DMS114 treated with DMSO at 0.1 percent for 48 hours (cell line): Measurements from ENCODE around the gene MYO19.
"Not testable (repeated sequence)": the region's sequence is repeated elsewhere in the genome, so short reads cannot be mapped to it uniquely, and the experiment has no call there.

ENCODE experiments used
- DNase-seq: peaks from one replicate; lab custom pipeline; 2025; ENCODE audit not compliant: unreplicated experiment; lab: John Stamatoyannopoulos, UW

The MYO19 gene

DNA sequence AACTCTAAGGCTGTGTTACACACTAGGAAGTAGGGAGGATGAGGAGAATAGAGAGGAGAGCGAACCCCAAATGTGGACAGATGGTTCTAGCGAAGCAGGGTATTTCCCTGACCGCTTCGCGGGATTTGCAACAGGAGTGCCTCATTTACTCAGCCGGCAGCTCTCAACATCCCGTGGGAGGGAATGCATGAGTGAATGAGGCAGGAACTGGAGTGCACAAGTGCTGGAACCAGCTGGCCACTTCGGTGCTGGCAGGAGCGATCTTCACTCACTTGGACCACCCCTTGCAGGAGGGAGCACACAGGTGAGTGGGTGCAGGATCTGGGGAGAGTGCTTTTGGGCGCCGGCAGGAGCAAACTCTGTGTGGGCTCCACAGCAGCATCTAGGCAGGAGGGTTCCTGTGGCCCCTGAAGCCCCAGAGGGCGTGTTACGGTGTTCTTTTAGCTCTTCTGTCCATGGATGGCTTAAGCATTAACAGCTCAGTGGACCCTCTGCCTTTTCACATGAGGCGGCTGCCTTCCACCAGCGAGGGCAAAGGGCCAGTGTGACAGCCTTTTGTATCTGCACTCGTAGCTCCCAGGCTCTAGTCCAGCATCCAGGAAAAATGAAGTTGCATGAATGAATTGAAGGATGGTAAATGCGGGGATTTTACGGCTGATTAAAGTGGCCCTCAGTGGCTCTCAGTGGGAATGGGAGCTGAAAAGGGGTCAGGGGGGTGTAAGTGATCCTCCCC is 65.6 kb downstream of the MYO19 start:
- no peak for DNase-seq

DNA sequence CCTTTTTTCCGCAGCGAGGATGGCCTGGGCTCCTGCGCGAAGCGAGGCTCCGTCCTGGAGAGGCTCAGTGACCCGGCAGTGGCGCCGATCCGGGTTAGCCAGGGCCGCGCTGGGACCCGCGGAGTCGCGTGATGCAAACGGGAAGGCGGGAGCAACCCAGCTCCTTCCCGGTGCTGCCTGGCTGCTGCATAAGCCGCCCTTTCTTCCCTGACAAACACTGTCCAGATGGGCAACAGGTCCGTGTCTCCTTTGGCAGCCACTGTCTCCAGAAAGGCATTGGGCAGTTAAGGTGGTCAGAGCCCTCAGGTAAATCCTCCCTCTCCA is 69.9 kb downstream of the MYO19 start:
- no peak for DNase-seq

DNA sequence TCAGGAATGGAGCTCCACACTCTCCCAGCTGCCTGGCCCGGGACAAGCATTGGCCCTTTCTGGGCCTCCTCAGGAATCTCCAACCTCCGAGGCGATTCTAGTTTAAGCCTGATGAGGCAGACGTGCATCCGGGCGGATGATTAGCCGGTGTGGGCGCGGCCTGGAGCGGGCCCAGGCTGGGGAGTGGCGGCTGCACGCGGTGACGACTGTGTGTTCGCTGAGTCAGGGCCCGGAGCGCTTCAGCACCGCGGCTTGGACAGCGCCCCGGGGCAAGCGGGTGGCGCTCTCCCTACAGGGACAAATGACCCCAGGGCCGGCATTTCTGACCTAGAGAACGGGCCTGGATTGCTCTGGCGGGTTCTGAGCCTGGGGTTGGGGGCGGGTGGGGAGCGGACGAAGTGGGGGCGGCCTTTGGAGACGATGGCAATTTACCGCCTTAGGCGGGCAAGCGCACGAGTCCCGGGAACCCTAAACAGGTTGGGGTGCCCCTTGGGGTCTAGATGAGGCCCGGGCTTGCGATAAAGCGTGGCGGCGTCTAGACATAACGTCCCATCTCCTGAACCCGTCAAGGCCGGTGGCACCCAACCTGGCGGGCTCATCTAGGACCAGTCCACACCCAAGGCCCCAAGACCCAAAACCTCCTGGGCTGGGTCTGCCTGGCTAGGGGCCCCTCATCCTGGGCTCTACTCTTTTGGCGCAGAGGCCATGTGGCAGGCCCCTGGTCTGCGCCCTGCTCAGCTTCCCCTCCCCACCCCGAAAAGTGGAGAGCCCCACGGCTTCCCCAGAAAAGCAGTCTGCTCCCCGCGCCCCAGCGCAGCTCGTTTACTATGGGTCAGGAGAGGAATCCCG is 70.5 kb downstream of the MYO19 start:
- DNase-seq, result no peak

GRCh38 chr17:36461330-36462110 is 73.1 kb downstream of the MYO19 start:
- no peak for DNase-seq

- DNase-seq, result no peak
These were observed 74.3 kb downstream of the MYO19 start for GRCh38 chr17:36460265-36460937.

DNA sequence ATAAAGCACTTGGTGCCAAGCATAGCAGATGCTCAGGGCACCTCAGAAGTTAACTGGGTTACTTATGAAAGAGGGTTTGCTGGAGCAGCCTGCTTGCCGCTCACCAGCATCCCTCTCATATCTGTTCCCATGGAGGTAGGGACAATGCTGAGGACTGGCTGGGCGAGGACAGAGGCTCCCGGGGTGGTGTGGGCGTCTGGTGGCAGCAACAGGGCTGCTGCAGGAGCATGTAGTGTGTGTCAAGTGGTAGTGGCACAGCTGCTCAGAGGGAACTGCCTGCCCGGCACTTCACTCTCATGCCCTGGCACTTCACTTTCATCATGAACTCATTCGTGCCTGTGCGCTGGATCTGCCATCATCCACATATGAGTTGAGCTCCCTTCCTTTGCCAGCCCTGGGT is 75.1 kb downstream of the MYO19 start:
- no peak for DNase-seq

DNA sequence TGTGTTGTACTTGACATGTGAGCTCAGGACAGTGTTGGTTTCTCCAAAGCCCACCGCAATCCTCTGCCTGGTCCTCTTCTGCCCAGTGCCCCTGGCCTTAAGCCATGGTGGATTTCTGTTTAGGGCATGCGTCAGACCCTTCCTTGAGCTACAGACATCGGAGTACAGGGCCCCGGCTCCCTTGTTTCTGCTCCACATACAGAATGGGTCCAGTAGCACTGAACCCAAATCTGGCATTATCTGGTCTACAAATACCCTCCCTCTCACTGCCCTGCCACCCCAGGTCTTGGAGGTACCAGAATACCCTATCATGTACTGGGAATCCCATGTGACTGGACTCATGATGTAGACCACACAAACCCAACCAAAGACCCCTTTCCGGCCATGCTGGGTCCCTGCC is 75.6 kb downstream of the MYO19 start:
- DNase-seq, result no peak

- not testable (repeated sequence) for DNase-seq
These were observed 77.0 kb downstream of the MYO19 start for GRCh38 chr17:36457701-36458100.

GRCh38 chr17:36452888-36453287 is 81.8 kb downstream of the MYO19 start:
- not testable (repeated sequence) for DNase-seq

GRCh38 chr17:36449997-36450396 is 84.7 kb downstream of the MYO19 start:
- DNase-seq, result not testable (repeated sequence)
